ENCODE data around the gene CHTOP. TPM values are rescaled to one million over a fixed set of nuclear protein-coding genes. Genes with fewer than 3 reads are reported as not detected.
"Not testable (repeated sequence)": the region's sequence is repeated elsewhere in the genome, so short reads cannot be mapped to it uniquely, and the experiment has no call there.

The CHTOP gene, protein sequence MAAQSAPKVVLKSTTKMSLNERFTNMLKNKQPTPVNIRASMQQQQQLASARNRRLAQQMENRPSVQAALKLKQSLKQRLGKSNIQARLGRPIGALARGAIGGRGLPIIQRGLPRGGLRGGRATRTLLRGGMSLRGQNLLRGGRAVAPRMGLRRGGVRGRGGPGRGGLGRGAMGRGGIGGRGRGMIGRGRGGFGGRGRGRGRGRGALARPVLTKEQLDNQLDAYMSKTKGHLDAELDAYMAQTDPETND
- total RNA-seq = 74.3 and 75.2 TPM in 2 replicates
- long read RNA-seq, transcript CHTOP-203 (6 exons, 2,165 nt) = major isoform, 103 of 243 reads
- long read RNA-seq, transcript CHTOP-207 (4 exons, 1,840 nt) = minor isoform, 11 of 243 reads
- long read RNA-seq, transcript CHTOP-206 (3 exons, 2,553 nt) = minor isoform, 8 of 243 reads
- long read RNA-seq, transcript CHTOP-204 (6 exons, 2,096 nt) = minor isoform, 74 of 243 reads
- long read RNA-seq, partial matches to known transcripts = 12 of 243 reads
- long read RNA-seq, other reads (novel, unspliced or antisense) = 32 of 243 reads

GRCh38 chr1:153633754-153634665 lies at the start of gene CHTOP:
Gene CHTOP (plus strand): TSS chr1:153634066. CDS start chr1:153636589, 2,523 bp downstream.
- H3K4me3 Mint-ChIP-seq (ENCODE audit: unreplicated experiment) = peak within 1 kb of the TSS; percentile 92
- TF ChIP-seq, protein P1, sequence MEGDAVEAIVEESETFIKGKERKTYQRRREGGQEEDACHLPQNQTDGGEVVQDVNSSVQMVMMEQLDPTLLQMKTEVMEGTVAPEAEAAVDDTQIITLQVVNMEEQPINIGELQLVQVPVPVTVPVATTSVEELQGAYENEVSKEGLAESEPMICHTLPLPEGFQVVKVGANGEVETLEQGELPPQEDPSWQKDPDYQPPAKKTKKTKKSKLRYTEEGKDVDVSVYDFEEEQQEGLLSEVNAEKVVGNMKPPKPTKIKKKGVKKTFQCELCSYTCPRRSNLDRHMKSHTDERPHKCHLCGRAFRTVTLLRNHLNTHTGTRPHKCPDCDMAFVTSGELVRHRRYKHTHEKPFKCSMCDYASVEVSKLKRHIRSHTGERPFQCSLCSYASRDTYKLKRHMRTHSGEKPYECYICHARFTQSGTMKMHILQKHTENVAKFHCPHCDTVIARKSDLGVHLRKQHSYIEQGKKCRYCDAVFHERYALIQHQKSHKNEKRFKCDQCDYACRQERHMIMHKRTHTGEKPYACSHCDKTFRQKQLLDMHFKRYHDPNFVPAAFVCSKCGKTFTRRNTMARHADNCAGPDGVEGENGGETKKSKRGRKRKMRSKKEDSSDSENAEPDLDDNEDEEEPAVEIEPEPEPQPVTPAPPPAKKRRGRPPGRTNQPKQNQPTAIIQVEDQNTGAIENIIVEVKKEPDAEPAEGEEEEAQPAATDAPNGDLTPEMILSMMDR (IDR thresholded peaks at IDR 0.05) = no peak
- DNase-seq (ENCODE audit: extremely low spot score, unreplicated experiment) = peak; percentile 98
- H3K4me1 Mint-ChIP-seq (ENCODE audit: unreplicated experiment) = peaks cover 50% of the 10 kb centered on the region
- peaks cover 26% of the 10 kb centered on the region for H3K36me3 Mint-ChIP-seq (ENCODE audit: unreplicated experiment)
- no peaks in the 10 kb centered on the region for H3K27me3 Mint-ChIP-seq (ENCODE audit: unreplicated experiment)
- H3K9me3 Mint-ChIP-seq (ENCODE audit: unreplicated experiment) = no peaks in the 10 kb centered on the region
- peak within 1 kb of the TSS; percentile 99 for H3K27ac Mint-ChIP-seq (ENCODE audit: unreplicated experiment)

- Mint-ChIP-seq H3K27me3 (ENCODE audit: unreplicated experiment) (no peaks in the 10 kb centered on the region), H3K4me1 (ENCODE audit: unreplicated experiment) (peaks cover 13% of the 10 kb centered on the region), H3K9me3 (ENCODE audit: unreplicated experiment) (no peaks in the 10 kb centered on the region), H3K36me3 (ENCODE audit: unreplicated experiment) (no peaks in the 10 kb centered on the region), H3K4me3 (ENCODE audit: unreplicated experiment) (no peak overlapping the region), H3K27ac (ENCODE audit: unreplicated experiment) (no peak overlapping the region)
- TF ChIP-seq, protein P1 (IDR thresholded peaks at IDR 0.05) = no peak
- no peak for DNase-seq (ENCODE audit: extremely low spot score, unreplicated experiment)
Measured at GRCh38 chr1:153585006-153585405, 48.9 kb upstream of the CHTOP start.

GRCh38 chr1:153586347-153586746 lies 47.5 kb upstream of the CHTOP start:
- no peak overlapping the region for H3K4me3 Mint-ChIP-seq (ENCODE audit: unreplicated experiment)
- peaks cover 13% of the 10 kb centered on the region for H3K4me1 Mint-ChIP-seq (ENCODE audit: unreplicated experiment)
- DNase-seq (ENCODE audit: extremely low spot score, unreplicated experiment) = no peak
- H3K27me3 Mint-ChIP-seq (ENCODE audit: unreplicated experiment) = no peaks in the 10 kb centered on the region
- no peak overlapping the region for H3K27ac Mint-ChIP-seq (ENCODE audit: unreplicated experiment)
- no peaks in the 10 kb centered on the region for H3K36me3 Mint-ChIP-seq (ENCODE audit: unreplicated experiment)
- no peaks in the 10 kb centered on the region for H3K9me3 Mint-ChIP-seq (ENCODE audit: unreplicated experiment)
- TF ChIP-seq, protein P1 (IDR thresholded peaks at IDR 0.05) = no peak

DNA sequence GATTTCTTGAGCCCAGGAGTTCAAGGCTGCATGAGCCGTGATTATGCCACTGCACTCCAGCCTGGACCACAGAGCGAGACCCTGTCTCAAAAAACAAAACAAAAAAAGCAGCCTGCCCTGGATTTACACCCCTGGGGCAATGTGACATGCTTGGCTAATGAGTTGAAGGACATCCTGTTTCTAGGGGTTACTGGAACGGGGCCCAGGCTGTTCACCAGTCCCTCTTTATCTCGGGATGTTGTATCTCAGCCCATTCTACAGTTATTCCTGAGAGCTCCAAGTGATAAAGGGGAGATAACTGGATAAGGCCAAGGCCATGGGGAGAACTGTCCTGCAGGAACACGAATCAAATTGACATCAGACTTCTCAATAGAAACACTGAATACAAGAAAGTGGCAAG lies 46.6 kb upstream of the CHTOP start:
- Mint-ChIP-seq H3K27me3 (ENCODE audit: unreplicated experiment) (no peaks in the 10 kb centered on the region), H3K4me1 (ENCODE audit: unreplicated experiment) (peaks cover 13% of the 10 kb centered on the region), H3K4me3 (ENCODE audit: unreplicated experiment) (no peak overlapping the region), H3K9me3 (ENCODE audit: unreplicated experiment) (no peaks in the 10 kb centered on the region), H3K27ac (ENCODE audit: unreplicated experiment) (no peak overlapping the region), H3K36me3 (ENCODE audit: unreplicated experiment) (no peaks in the 10 kb centered on the region)
- TF ChIP-seq, protein P1 (IDR thresholded peaks at IDR 0.05) = no peak
- no peak for DNase-seq (ENCODE audit: extremely low spot score, unreplicated experiment)

DNA sequence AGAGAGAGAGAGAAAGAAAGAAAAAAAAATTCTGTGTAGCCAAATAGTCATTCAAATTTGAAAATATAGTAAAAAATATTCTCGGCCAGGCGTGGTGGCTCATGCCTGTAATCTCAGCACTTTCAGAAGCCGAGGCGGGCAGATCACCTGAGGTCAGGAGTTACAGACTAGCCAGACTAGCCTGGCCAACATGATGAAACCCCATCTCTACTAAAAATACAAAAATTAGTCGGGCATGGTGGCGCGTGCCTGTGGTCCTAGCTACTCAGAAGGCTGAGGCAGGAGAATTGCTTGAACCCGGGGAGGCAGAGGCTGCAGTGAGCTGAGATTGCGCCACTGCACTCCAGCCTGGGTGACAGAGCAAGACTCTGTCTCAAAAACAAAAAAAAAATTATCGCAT lies 45.8 kb upstream of the CHTOP start:
- not testable (repeated sequence) for H3K27ac Mint-ChIP-seq (ENCODE audit: unreplicated experiment); H3K9me3 Mint-ChIP-seq (ENCODE audit: unreplicated experiment); H3K36me3 Mint-ChIP-seq (ENCODE audit: unreplicated experiment); H3K4me3 Mint-ChIP-seq (ENCODE audit: unreplicated experiment); DNase-seq (ENCODE audit: extremely low spot score, unreplicated experiment); H3K27me3 Mint-ChIP-seq (ENCODE audit: unreplicated experiment)
- H3K4me1 Mint-ChIP-seq (ENCODE audit: unreplicated experiment) = peaks cover 18% of the 10 kb centered on the region

All from osteocyte (in vitro differentiated cells).